SK-N-SH (cell line): ENCODE results near the gene TMEM209. TPM values are rescaled to one million over a fixed set of nuclear protein-coding genes. Genes with fewer than 3 reads are reported as not detected.

Experiments
- CTCF ChIA-PET: fragments of 300-600, 350-600 bp; formaldehyde crosslinking; extraction: SDS; loops from one replicate; lab custom pipeline; 2021; lab: Yijun Ruan, JAX
- POLR2A ChIA-PET: fragments of 350-600 bp; sonication (Branson Sonifier 250); formaldehyde crosslinking; extraction: SDS; loops from one replicate; lab custom pipeline; 2020; ENCODE audit warnings: antibody characterized with exemption, inconsistent platforms; lab: Yijun Ruan, JAX
- DNase-seq: peaks from one replicate; pipeline ENCODE4 v3.0.0; 2012
- H2AFZ ChIP-seq: fragments of 200-600 bp; sonication (generic); 2 replicates; pipeline ENCODE4 v1.8.1; 2016; ENCODE audit warnings: antibody characterized with exemption, mild to moderate bottlenecking, low read depth
- H3F3A ChIP-seq: fragments of 200-600 bp; sonication (generic); replicated peaks from 2 replicates; pipeline ENCODE3; 2016; ENCODE audit warnings: antibody characterized with exemption, mild to moderate bottlenecking; ENCODE audit not compliant: insufficient read depth
- H3K27ac ChIP-seq, 2 experiments: fragments of 200-500 bp in 1 of 2; fragments of 200-600 bp in 1 of 2; sonication (Bioruptor generic) in 1 of 2; sonication (generic), shearing (Covaris generic) in 1 of 2; 2 replicates each; pipeline versions ENCODE4 v1.5.1 to v1.6.1; 2014 to 2016; ENCODE audit warnings: low read depth in 2 of 2, inconsistent platforms in 1 of 2, low read length in 1 of 2, mild to moderate bottlenecking in 1 of 2, mixed read lengths in 1 of 2
- H3K27me3 ChIP-seq: fragments of 200-600 bp; sonication (generic), shearing (Covaris generic); 2 replicates; pipeline ENCODE4 v1.6.1; 2016; ENCODE audit warnings: mixed run types; ENCODE audit not compliant: insufficient read depth
- H3K36me3 ChIP-seq, 2 experiments: fragments of 200-500 bp in 1 of 2; fragments of 200-600 bp in 1 of 2; sonication (Bioruptor generic) in 1 of 2; sonication (generic) in 1 of 2; replicated peaks in 1 of 2; 2 replicates each; pipeline versions ENCODE3 to v1.5.1; 2014 to 2016; ENCODE audit warnings: low read length in 1 of 2, mild to moderate bottlenecking in 1 of 2; ENCODE audit not compliant: insufficient read depth in 2 of 2, control insufficient read depth in 1 of 2
- H3K4me1 ChIP-seq, 2 experiments: fragments of 200-500 bp in 1 of 2; fragments of 200-600 bp in 1 of 2; sonication (Bioruptor generic) in 1 of 2; sonication (generic), shearing (Covaris generic) in 1 of 2; 2 replicates each; pipeline versions ENCODE4 v1.5.1 to v1.6.1; 2014 to 2016; ENCODE audit warnings: low read depth in 1 of 2, low read length in 1 of 2, mixed run types in 1 of 2; ENCODE audit not compliant: insufficient read depth in 2 of 2, control insufficient read depth in 1 of 2
- H3K4me2 ChIP-seq: fragments of 200-600 bp; sonication (generic), shearing (Covaris generic); 2 replicates; pipeline ENCODE4 v1.6.1; 2017; ENCODE audit warnings: mixed run types
- H3K4me3 ChIP-seq, 2 experiments: fragments of 200-500 bp in 1 of 2; fragments of 200-600 bp in 1 of 2; sonication (Bioruptor generic) in 1 of 2; sonication (generic), shearing (Covaris generic) in 1 of 2; 2 replicates each; pipeline versions ENCODE4 v1.5.1 to v1.8.1; 2014 to 2016; ENCODE audit warnings: low read depth in 2 of 2, inconsistent platforms in 1 of 2, low read length in 1 of 2, mild to moderate bottlenecking in 1 of 2, mixed read lengths in 1 of 2, moderate library complexity in 1 of 2
- H3K79me2 ChIP-seq: fragments of 200-600 bp; sonication (generic); 2 replicates; pipeline ENCODE4 v1.8.1; 2017; ENCODE audit warnings: mild to moderate bottlenecking; ENCODE audit not compliant: insufficient read depth
- H3K9ac ChIP-seq: fragments of 200-600 bp; sonication (generic); 2 replicates; pipeline ENCODE4 v1.6.1; 2017; ENCODE audit warnings: mixed run types
- H3K9me2 ChIP-seq: fragments of 200-600 bp; sonication (generic); 2 replicates; pipeline ENCODE4 v1.6.1; 2017; ENCODE audit warnings: mixed run types
- H3K9me3 ChIP-seq: fragments of 200-600 bp; sonication (generic); 2 replicates; pipeline ENCODE4 v1.6.1; 2017; ENCODE audit warnings: mixed run types, mild to moderate bottlenecking, moderate library complexity
- H4K20me1 ChIP-seq: fragments of 200-600 bp; sonication (generic); 2 replicates; pipeline ENCODE4 v1.6.1; 2017; ENCODE audit warnings: mild to moderate bottlenecking, mixed run types; ENCODE audit not compliant: insufficient read depth
- ELF1 ChIP-seq: IDR thresholded peaks from 2 replicates; pipeline ENCODE4 v1.4.0; 2012
- EP300 ChIP-seq, 2 experiments: IDR thresholded peaks; 2 replicates each; pipeline versions ENCODE4 v1.4.0 to v1.6.1; 2012; ENCODE audit warnings: borderline replicate concordance in 1 of 2, low read depth in 1 of 2, low read length in 1 of 2
- EZH2phosphoT487 ChIP-seq: fragments of 200-600 bp; sonication (generic); IDR thresholded peaks from 2 replicates; pipeline ENCODE4 v1.6.1; 2017; ENCODE audit warnings: low read depth, mixed run types, mild to moderate bottlenecking, antibody characterized with exemption, moderate library complexity, borderline replicate concordance
- FOSL2 ChIP-seq: IDR thresholded peaks from 2 replicates; pipeline ENCODE4 v1.4.0; 2012; ENCODE audit warnings: low read depth, mild to moderate bottlenecking, moderate library complexity, borderline replicate concordance
- GABPA ChIP-seq: IDR thresholded peaks from 2 replicates; pipeline ENCODE4 v1.4.0; 2012; ENCODE audit warnings: low read depth, mild to moderate bottlenecking
- GATA2 ChIP-seq: sonication (generic); formaldehyde crosslinking; IDR thresholded peaks from 2 replicates; pipeline ENCODE4 v1.5.0; 2020; ENCODE audit warnings: mild to moderate bottlenecking, missing genetic modification reagents
- MAX ChIP-seq: IDR thresholded peaks from 2 replicates; pipeline ENCODE4 v1.4.0; 2012; ENCODE audit warnings: low read depth
- MEF2A ChIP-seq: IDR thresholded peaks from 2 replicates; pipeline ENCODE4 v1.4.0; 2012; ENCODE audit warnings: low read depth, borderline replicate concordance
- MXI1 ChIP-seq: IDR thresholded peaks from 2 replicates; pipeline ENCODE4 v1.6.1; 2012; ENCODE audit warnings: mild to moderate bottlenecking, low read depth, low read length, improper control_type of control experiment
- NFIC ChIP-seq: IDR thresholded peaks from 2 replicates; pipeline ENCODE4 v1.4.0; 2012; ENCODE audit warnings: borderline replicate concordance
- RCOR1 ChIP-seq: fragments of 150-350 bp; IDR thresholded peaks from 2 replicates; pipeline ENCODE4 v1.6.1; 2017; ENCODE audit warnings: antibody characterized with exemption, low read length
- REST ChIP-seq: IDR thresholded peaks from 2 replicates; pipeline ENCODE4 v1.6.1; 2012; ENCODE audit warnings: mild to moderate bottlenecking, low read depth, low read length, moderate library complexity
- RFX5 ChIP-seq: IDR thresholded peaks from 2 replicates; pipeline ENCODE4 v1.6.1; 2012; ENCODE audit warnings: mild to moderate bottlenecking, improper control_type of control experiment, low read length
- SMC3 ChIP-seq: IDR thresholded peaks from 2 replicates; pipeline ENCODE4 v1.6.1; 2012; ENCODE audit warnings: low read depth, low read length, improper control_type of control experiment
- TAF1 ChIP-seq: IDR thresholded peaks from 2 replicates; pipeline ENCODE4 v1.6.1; 2012; ENCODE audit warnings: low read depth, mild to moderate bottlenecking, low read length, moderate library complexity, borderline replicate concordance
- USF1 ChIP-seq: IDR thresholded peaks from 2 replicates; pipeline ENCODE4 v1.4.0; 2012; ENCODE audit warnings: low read depth, borderline replicate concordance
- WGBS: methylation state at CpG from one replicate; pipeline ENCODE4 v1.1.6; 2017; ENCODE audit warnings: low lambda C conversion rate; 5-methylcytosine and 5-hydroxymethylcytosine counted together
- polyA plus RNA-seq, 3 experiments: library from polyadenylated mRNA; depleted of rRNA; stranded (reverse); fragments of >200 nt; gene quantifications; 2 replicates each; pipeline ENCODE4 v1.2.3, GENCODE V29; 2012
- TF ChIP-seq, protein P1 (sequence below): IDR thresholded peaks from 2 replicates; pipeline ENCODE4 v1.4.0; 2012; ENCODE audit warnings: low read depth, borderline replicate concordance
- TF ChIP-seq, protein P2 (sequence below): IDR thresholded peaks from 2 replicates; pipeline ENCODE4; 2012
- TF ChIP-seq, protein P3 (sequence below): fragments of 200-600 bp; sonication (generic); IDR thresholded peaks from 2 replicates; pipeline ENCODE4 v1.6.1; 2017; ENCODE audit warnings: antibody characterized with exemption, mild to moderate bottlenecking, moderate library complexity

TMEM209 gene
- polyA plus RNA-seq, 1 of the 3 experiments (the other 2 are of a cell fraction) = 14.9 TPM

DNA sequence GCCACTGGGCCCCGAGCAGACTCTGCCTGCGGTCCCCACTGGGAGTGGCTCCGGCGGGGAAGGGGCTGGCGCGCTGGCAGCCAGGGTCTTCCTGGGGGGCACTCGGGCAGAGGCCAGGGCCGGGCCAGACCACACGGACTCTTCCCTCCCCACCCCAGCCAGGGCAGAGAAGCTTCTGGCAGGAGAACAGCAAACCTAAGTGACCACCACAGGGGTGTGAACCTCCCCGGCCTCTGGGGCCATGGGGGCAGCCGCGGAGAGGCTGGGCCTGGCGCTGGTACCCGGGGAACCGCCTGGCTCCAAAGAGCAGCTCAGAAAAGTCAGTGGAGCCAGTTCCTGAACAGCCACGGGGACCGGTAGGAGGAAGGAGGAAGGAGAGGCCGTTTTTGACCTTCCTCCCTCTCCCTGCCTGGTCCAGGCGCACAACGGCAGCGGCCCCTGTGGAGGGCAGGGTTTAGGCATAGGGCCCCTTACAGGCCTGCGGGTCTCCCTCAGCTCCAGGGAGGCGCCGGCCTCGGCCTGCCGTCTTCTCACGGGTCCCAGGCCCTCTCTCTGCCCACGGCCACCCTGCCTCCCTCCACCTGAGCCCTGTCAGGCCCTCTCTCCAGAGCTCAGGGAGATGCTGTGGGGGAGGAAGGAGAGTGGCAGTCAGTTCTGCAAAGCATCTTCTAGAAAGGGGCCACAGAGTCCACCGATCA lies 51.8 kb downstream of the TMEM209 start:
- Histone ChIP-seq H3F3A (peaks cover 4% of the 10 kb centered on the region), H3K9me3 (no peaks in the 10 kb centered on the region), H3K9me2 (no peaks in the 10 kb centered on the region), H3K27me3 (no peaks in the 10 kb centered on the region), H4K20me1 (no peaks in the 10 kb centered on the region), H3K36me3 (no peaks in the 10 kb centered on the region), H2AFZ (no peak overlapping the region), H3K4me2 (no peak overlapping the region), H3K4me1 (peaks cover 0 to 16% of the 10 kb centered on the region in 2 experiments; a peak in 1 of 4 replicates), H3K27ac (no peak overlapping the region), H3K4me3 (no peak overlapping the region), H3K9ac (no peak overlapping the region), H3K79me2 (no peaks in the 10 kb centered on the region)
- DNase-seq = no peak
- 90% methylated on average over 26 of the region's 29 CpGs for WGBS
- CTCF ChIA-PET = interaction anchor here (0.9 to 3.0 kb wide), 9 partner anchors 10 to 570 kb away, joined by 3 to 20 read pairs (median 4); no protein-coding TSS in a partner anchor
- TF ChIP-seq EP300 (IDR thresholded peaks at IDR 0.05; ENCODE audit: borderline replicate concordance in 1 of 2, low read depth in 1 of 2, low read length in 1 of 2) = no peak
- TF ChIP-seq FOSL2 = no peak
- no peak for TF ChIP-seq MAX
- TF ChIP-seq EZH2phosphoT487 = no peak
- TF ChIP-seq GATA2 (CRISPR knock-in tag) = no peak
- no peak for TF ChIP-seq SMC3
- no peak for TF ChIP-seq ELF1
- TF ChIP-seq, protein P1, sequence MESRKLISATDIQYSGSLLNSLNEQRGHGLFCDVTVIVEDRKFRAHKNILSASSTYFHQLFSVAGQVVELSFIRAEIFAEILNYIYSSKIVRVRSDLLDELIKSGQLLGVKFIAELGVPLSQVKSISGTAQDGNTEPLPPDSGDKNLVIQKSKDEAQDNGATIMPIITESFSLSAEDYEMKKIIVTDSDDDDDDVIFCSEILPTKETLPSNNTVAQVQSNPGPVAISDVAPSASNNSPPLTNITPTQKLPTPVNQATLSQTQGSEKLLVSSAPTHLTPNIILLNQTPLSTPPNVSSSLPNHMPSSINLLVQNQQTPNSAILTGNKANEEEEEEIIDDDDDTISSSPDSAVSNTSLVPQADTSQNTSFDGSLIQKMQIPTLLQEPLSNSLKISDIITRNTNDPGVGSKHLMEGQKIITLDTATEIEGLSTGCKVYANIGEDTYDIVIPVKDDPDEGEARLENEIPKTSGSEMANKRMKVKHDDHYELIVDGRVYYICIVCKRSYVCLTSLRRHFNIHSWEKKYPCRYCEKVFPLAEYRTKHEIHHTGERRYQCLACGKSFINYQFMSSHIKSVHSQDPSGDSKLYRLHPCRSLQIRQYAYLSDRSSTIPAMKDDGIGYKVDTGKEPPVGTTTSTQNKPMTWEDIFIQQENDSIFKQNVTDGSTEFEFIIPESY = no peak
- TF ChIP-seq MXI1 = no peak
- no peak for TF ChIP-seq REST
- TF ChIP-seq, protein P2, sequence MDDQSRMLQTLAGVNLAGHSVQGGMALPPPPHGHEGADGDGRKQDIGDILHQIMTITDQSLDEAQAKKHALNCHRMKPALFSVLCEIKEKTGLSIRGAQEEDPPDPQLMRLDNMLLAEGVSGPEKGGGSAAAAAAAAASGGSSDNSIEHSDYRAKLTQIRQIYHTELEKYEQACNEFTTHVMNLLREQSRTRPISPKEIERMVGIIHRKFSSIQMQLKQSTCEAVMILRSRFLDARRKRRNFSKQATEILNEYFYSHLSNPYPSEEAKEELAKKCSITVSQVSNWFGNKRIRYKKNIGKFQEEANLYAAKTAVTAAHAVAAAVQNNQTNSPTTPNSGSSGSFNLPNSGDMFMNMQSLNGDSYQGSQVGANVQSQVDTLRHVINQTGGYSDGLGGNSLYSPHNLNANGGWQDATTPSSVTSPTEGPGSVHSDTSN = no peak
- TF ChIP-seq TAF1 = no peak
- TF ChIP-seq, protein P3, sequence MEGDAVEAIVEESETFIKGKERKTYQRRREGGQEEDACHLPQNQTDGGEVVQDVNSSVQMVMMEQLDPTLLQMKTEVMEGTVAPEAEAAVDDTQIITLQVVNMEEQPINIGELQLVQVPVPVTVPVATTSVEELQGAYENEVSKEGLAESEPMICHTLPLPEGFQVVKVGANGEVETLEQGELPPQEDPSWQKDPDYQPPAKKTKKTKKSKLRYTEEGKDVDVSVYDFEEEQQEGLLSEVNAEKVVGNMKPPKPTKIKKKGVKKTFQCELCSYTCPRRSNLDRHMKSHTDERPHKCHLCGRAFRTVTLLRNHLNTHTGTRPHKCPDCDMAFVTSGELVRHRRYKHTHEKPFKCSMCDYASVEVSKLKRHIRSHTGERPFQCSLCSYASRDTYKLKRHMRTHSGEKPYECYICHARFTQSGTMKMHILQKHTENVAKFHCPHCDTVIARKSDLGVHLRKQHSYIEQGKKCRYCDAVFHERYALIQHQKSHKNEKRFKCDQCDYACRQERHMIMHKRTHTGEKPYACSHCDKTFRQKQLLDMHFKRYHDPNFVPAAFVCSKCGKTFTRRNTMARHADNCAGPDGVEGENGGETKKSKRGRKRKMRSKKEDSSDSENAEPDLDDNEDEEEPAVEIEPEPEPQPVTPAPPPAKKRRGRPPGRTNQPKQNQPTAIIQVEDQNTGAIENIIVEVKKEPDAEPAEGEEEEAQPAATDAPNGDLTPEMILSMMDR = no peak
- no peak for TF ChIP-seq USF1
- TF ChIP-seq MEF2A = no peak
- TF ChIP-seq RCOR1 = no peak
- no peak for TF ChIP-seq RFX5
- TF ChIP-seq NFIC = no peak
- TF ChIP-seq GABPA = no peak
- POLR2A ChIA-PET = interaction anchor here (1.8 to 2.8 kb wide), 2 partner anchors 11 to 52 kb away, joined by 13 to 19 read pairs; partner anchors contain the start of gene TMEM209
